Heart left ventricle (tissue), 13 donors: Measurements from ENCODE around the gene TRIM54.

ENCODE experiments used
- CTCF ChIP-seq, 12 donors: fragments of 200-600 bp; sonication (generic) in 4 of 12; IDR thresholded peaks; one replicate each; pipeline versions ENCODE4 v1.5.0 to v1.8.0; 2018 to 2022; ENCODE audit warnings: antibody characterized with exemption in 12 of 12, mild to moderate bottlenecking in 5 of 12
- POLR2A ChIP-seq, 2 donors: fragments of 450-650 bp; IDR thresholded peaks; one replicate each; pipeline ENCODE4 v1.6.1; 2017; ENCODE audit warnings: antibody characterized with exemption in 2 of 2, mild to moderate bottlenecking in 2 of 2, moderate library complexity in 2 of 2
- donor health status: ischemic (EF 13 %, LVEDD 7.1; RV severe dilation, severe dysfunction).
- donor health status: DM: no; HTN: yes; CAD: no.
- donor health status: DM: no; HTN: no; CAD: no.
- donor health status: ischemic (EF 25% LVEDD 6.9; RV normal size, moderate dysfunction).
- donor health status: ischemic (EF 25% LVEDD 5.7; RV mildly dilated, moderate dysfunction).
- donor health status: ischemic (EF 35%, LVEDD 5.7; RV mildly dilated, moderate dysfunction).
- donor health status: nonischemic (EF 11% LVEDD 7.7; RV severe dilation, severe dysfunction).
- donor health status: DM: yes; HTN: yes; CAD: no.
- donor health status: PGD.
- donor health status: ischemic (EF 29% LVEDD 5.4; RV normal size, mild dysfunction).
- donor health status: nonischemic (EF 23%, LVEDD 6.1; RV moderate dilation, normal function).

- TF ChIP-seq POLR2A (IDR thresholded peaks at IDR 0.05) (no peak), CTCF (IDR thresholded peaks at IDR 0.05) (no peak)
Observed at GRCh38 chr2:27296481-27296880, 14.3 kb downstream of the TRIM54 start.
